Fibroblast of lung (primary cell): ENCODE results near the gene DMWD.

Source experiments
- CTCF ChIP-seq, 2 donors: IDR thresholded peaks in 1 of 2; conservative IDR thresholded peaks in 1 of 2; 1 replicate in 1 of 2; 2 replicates in 1 of 2; pipeline ENCODE4 v1.5.1; 2011 to 2012; ENCODE audit warnings: low read length in 2 of 2, control low read depth in 1 of 2, inconsistent platforms in 1 of 2, low read depth in 1 of 2, mild to moderate bottlenecking in 1 of 2
- EZH2 ChIP-seq: IDR thresholded peaks from 2 replicates; pipeline ENCODE4 v1.5.1; 2012; ENCODE audit warnings: low read length, control low read depth, mild to moderate bottlenecking; ENCODE audit errors: missing control alignments

DNA sequence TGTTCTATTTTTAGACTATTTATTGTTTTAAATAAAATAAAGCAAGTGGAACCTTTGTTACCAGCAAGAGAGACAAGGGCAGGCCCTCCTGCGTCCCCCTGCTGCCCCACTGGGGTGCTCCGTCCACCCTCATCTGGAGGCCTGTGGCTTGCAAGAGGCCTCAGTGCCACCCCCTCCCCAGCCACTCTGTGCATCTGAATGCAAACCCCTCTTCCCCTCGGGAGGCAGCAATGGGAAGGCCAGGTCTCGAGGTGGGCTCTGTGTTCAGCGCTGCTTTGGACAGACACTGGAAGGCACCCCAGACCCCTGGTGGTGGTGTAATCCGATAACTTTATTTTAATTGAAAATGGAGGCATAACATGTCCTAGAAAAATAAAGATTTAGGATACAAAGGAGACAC, 28.2 kb downstream of the DMWD start:
- no peak for TF ChIP-seq CTCF (conservative IDR thresholded peaks at IDR 0.05 in 1 of 2, IDR thresholded peaks at IDR 0.05 in 1 of 2; ENCODE audit: low read depth in 1 of 2, low read length in 2 of 2)
- TF ChIP-seq EZH2 = no peak
